ENCODE data around the gene WASL. TPM values are rescaled to one million over a fixed set of nuclear protein-coding genes. Genes with fewer than 3 reads are reported as not detected.

The WASL gene
- polyA plus RNA-seq, 2 of the 4 experiments (the other 2 are of a cell fraction), result 18.5 to 21.0 TPM

- TF ChIP-seq PBX3 (IDR thresholded peaks at IDR 0.05), result no peak
- TF ChIP-seq GATA3 (IDR thresholded peaks at IDR 0.05; ENCODE audit: borderline replicate concordance), result no peak
- peak; percentile 80 for TF ChIP-seq CTCF (IDR thresholded peaks at IDR 0.05)
- peak; percentile 69 for TF ChIP-seq SMC3 (IDR thresholded peaks at IDR 0.05)
- TF ChIP-seq KDM1A (IDR thresholded peaks at IDR 0.05; ENCODE audit: low read depth), result no peak
These were observed 66.1 kb downstream of the WASL start (continued) for GRCh38 chr7:123682690-123683089.

GRCh38 chr7:123681561-123681960, 67.2 kb downstream of the WASL start:
- TF ChIP-seq TP53 (CRISPR knock-in tag; IDR thresholded peaks at IDR 0.05), result no peak
- no peak for TF ChIP-seq RARB (CRISPR knock-in tag; IDR thresholded peaks at IDR 0.05)
- TF ChIP-seq HES2 (IDR thresholded peaks at IDR 0.05), result no peak
- TF ChIP-seq ZFP36 (IDR thresholded peaks at IDR 0.05; ENCODE audit: borderline replicate concordance, partially characterized antibody), result no peak
- no peak for TF ChIP-seq FOSL2 (IDR thresholded peaks at IDR 0.05)
- no peak for TF ChIP-seq FOSL2 (CRISPR knock-in tag; IDR thresholded peaks at IDR 0.05)
- no peak for TF ChIP-seq HOXB5 (CRISPR knock-in tag; IDR thresholded peaks at IDR 0.05)
- no peak for TF ChIP-seq HDAC2 (IDR thresholded peaks at IDR 0.05)
- TF ChIP-seq PHF8 (IDR thresholded peaks at IDR 0.05; ENCODE audit: borderline replicate concordance, low read depth), result no peak
- no peak for TF ChIP-seq CHD2 (IDR thresholded peaks at IDR 0.05; ENCODE audit: low read length, partially characterized antibody)
- TF ChIP-seq CBX2 (IDR thresholded peaks at IDR 0.05; ENCODE audit: borderline replicate concordance, low read depth), result no peak
- TF ChIP-seq EP300 (IDR thresholded peaks at IDR 0.05), result no peak
- no peak for TF ChIP-seq SMC3 (IDR thresholded peaks at IDR 0.05)
- TF ChIP-seq NR3C1 (IDR thresholded peaks at IDR 0.05), result no peak
- TF ChIP-seq POLR2A (IDR thresholded peaks at IDR 0.05; ENCODE audit: low read length), result no peak
- TF ChIP-seq KDM1A (IDR thresholded peaks at IDR 0.05; ENCODE audit: low read depth), result no peak
- no peak for TF ChIP-seq JUNB (IDR thresholded peaks at IDR 0.05)
- no peak for TF ChIP-seq EHF (CRISPR knock-in tag; IDR thresholded peaks at IDR 0.05)
- TF ChIP-seq MAZ (IDR thresholded peaks at IDR 0.05; ENCODE audit: borderline replicate concordance, low read depth, low read length), result no peak
- ATAC-seq (no peak), DNase-seq (ENCODE audit: low read depth in 1 of 2, low spot score in 1 of 2) (no peak), FAIRE-seq (no peak)
- Histone ChIP-seq H3K4me3 (no peak overlapping the region), H3K4me1 (no peaks in the 10 kb centered on the region), H3K27ac (no peak overlapping the region), H3K9me3 (no peaks in the 10 kb centered on the region), H3K4me2 (no peak overlapping the region)
- 78% methylated on average over 2 of the region's 2 CpGs for WGBS (ENCODE audit: missing lambda C conversion rate)
- ChIA-PET POLR2A (no interaction called here), CTCF (interaction anchor here (1.0 to 2.0 kb wide), 7 partner anchors 10 to 195 kb away, joined by 3 to 23 read pairs (median 4); no protein-coding TSS in a partner anchor)

- H3K4me3 ChIP-seq, result no peak overlapping the region
- H3K9me3 ChIP-seq, result no peaks in the 10 kb centered on the region
- no peaks in the 10 kb centered on the region for H3K4me1 ChIP-seq
- H3K4me2 ChIP-seq, result no peak overlapping the region
- CTCF ChIA-PET, result interaction anchor here (1.5 kb wide), 1 partner anchor 117 kb away, joined by 5 read pairs; no protein-coding TSS in a partner anchor
- DNase-seq (ENCODE audit: low read depth in 1 of 2, low spot score in 1 of 2) (no peak), FAIRE-seq (no peak), ATAC-seq (no peak)
- 91% methylated on average over 3 of the region's 3 CpGs for WGBS (ENCODE audit: missing lambda C conversion rate)
- no peak overlapping the region for H3K27ac ChIP-seq
- POLR2A ChIA-PET, result no interaction called here
- TF ChIP-seq EHMT2 (IDR thresholded peaks at IDR 0.05; ENCODE audit: low read depth), result no peak
- TF ChIP-seq MYC (IDR thresholded peaks at IDR 0.05; ENCODE audit: borderline replicate concordance, low read length), result no peak
- TF ChIP-seq EP300 (IDR thresholded peaks at IDR 0.05), result no peak
- TF ChIP-seq HMGXB4 (CRISPR knock-in tag; IDR thresholded peaks at IDR 0.05; ENCODE audit: borderline replicate concordance), result no peak
- no peak for TF ChIP-seq RNF2 (IDR thresholded peaks at IDR 0.05; ENCODE audit: borderline replicate concordance, low read depth)
- no peak for TF ChIP-seq CHD2 (IDR thresholded peaks at IDR 0.05; ENCODE audit: low read length, partially characterized antibody)
- TF ChIP-seq ATOH8 (CRISPR knock-in tag; IDR thresholded peaks at IDR 0.05; ENCODE audit: low read depth), result no peak
- no peak for TF ChIP-seq JUNB (IDR thresholded peaks at IDR 0.05)
- TF ChIP-seq NR3C1 (IDR thresholded peaks at IDR 0.05), result no peak
- TF ChIP-seq MAFK (IDR thresholded peaks at IDR 0.05; ENCODE audit: partially characterized antibody), result no peak
- no peak for TF ChIP-seq CEBPB (IDR thresholded peaks at IDR 0.05)
- no peak for TF ChIP-seq NPAS2 (CRISPR knock-in tag; IDR thresholded peaks at IDR 0.05; ENCODE audit: borderline replicate concordance)
- TF ChIP-seq KDM5A (IDR thresholded peaks at IDR 0.05), result no peak
- no peak for TF ChIP-seq RARB (CRISPR knock-in tag; IDR thresholded peaks at IDR 0.05)
- TF ChIP-seq HOXB13 (CRISPR knock-in tag; IDR thresholded peaks at IDR 0.05; ENCODE audit: low read depth), result no peak
- no peak for TF ChIP-seq HOXA7 (CRISPR knock-in tag; IDR thresholded peaks at IDR 0.05)
These were observed 68.2 kb downstream of the WASL start for GRCh38 chr7:123680580-123680979.

All from A549 (cell line).